ENCODE measurements around the gene FPGS. TPM values are rescaled to one million over a fixed set of nuclear protein-coding genes. Genes with fewer than 3 reads are reported as not detected.
A peak's percentile ranks its signal among the peaks of the same experiment; 100 is the strongest.

Gene FPGS
- total RNA-seq, 1 donor from 2014 or later = 68.9 TPM

- Histone ChIP-seq H3K27me3 (no peaks in the 10 kb centered on the region), H3K9me3 (no peaks in the 10 kb centered on the region), H3K36me3 (no peaks in the 10 kb centered on the region), H3K27ac (peak overlapping the region; percentile 2), H3K4me3 (no peak overlapping the region), H3K4me1 (peaks cover 66% of the 10 kb centered on the region)
- no peak for ATAC-seq
- intact Hi-C loops (cut with DNase I) = no loop called here
- no peak for DNase-seq
- TF ChIP-seq CTCF (IDR thresholded peaks at IDR 0.05) = no peak
Observed at GRCh38 chr9:127856729-127857116, 54.0 kb downstream of the FPGS start.

- H3K9me3 ChIP-seq = no peaks in the 10 kb centered on the region
- no peaks in the 10 kb centered on the region for H3K27me3 ChIP-seq
- TF ChIP-seq CTCF (IDR thresholded peaks at IDR 0.05) = no peak
- DNase-seq (no peak), ATAC-seq (no peak)
- H3K36me3 ChIP-seq = no peaks in the 10 kb centered on the region
- H3K4me3 ChIP-seq = no peak overlapping the region
- peaks cover 68% of the 10 kb centered on the region for H3K4me1 ChIP-seq
- intact Hi-C loops (cut with DNase I) = no loop called here
- peak overlapping the region; percentile 2 for H3K27ac ChIP-seq
Observed at GRCh38 chr9:127857278-127857677, 54.6 kb downstream of the FPGS start.

GRCh38 chr9:127858041-127858512 lies 55.4 kb downstream of the FPGS start:
- Histone ChIP-seq H3K27me3 (no peaks in the 10 kb centered on the region), H3K4me1 (peaks cover 69% of the 10 kb centered on the region), H3K9me3 (no peaks in the 10 kb centered on the region), H3K4me3 (no peak overlapping the region), H3K27ac (peak overlapping the region; percentile 2), H3K36me3 (no peaks in the 10 kb centered on the region)
- DNase-seq (no peak), ATAC-seq (no peak)
- no peak for TF ChIP-seq CTCF (IDR thresholded peaks at IDR 0.05)
- intact Hi-C loops (cut with DNase I) = no loop called here

GRCh38 chr9:127860260-127860659 lies 57.6 kb downstream of the FPGS start:
- no peak for TF ChIP-seq CTCF (IDR thresholded peaks at IDR 0.05)

GRCh38 chr9:127860779-127861178 lies 58.1 kb downstream of the FPGS start:
- no peak for TF ChIP-seq CTCF (IDR thresholded peaks at IDR 0.05)
- DNase-seq (no peak), ATAC-seq (no peak)
- peaks cover under 1% of the 10 kb centered on the region for H3K36me3 ChIP-seq
- intact Hi-C loops (cut with DNase I) = no loop called here
- H3K4me3 ChIP-seq = no peak overlapping the region
- H3K27ac ChIP-seq = no peak overlapping the region
- no peaks in the 10 kb centered on the region for H3K27me3 ChIP-seq
- H3K9me3 ChIP-seq = no peaks in the 10 kb centered on the region
- H3K4me1 ChIP-seq = peaks cover 58% of the 10 kb centered on the region

More at GRCh38 chr9:127860260-127860659, 57.6 kb downstream of the FPGS start:
- H3K4me1 ChIP-seq = peaks cover 63% of the 10 kb centered on the region
- no peak overlapping the region for H3K27ac ChIP-seq
- DNase-seq = no peak
- no peaks in the 10 kb centered on the region for H3K9me3 ChIP-seq
- intact Hi-C loops (cut with DNase I) = no loop called here
- no peaks in the 10 kb centered on the region for H3K27me3 ChIP-seq
- no peaks in the 10 kb centered on the region for H3K36me3 ChIP-seq
- H3K4me3 ChIP-seq = no peak overlapping the region
- ATAC-seq = no peak
